NCI-H82 treated with DMSO at 0.1 percent for 48 hours (cell line): Measurements from ENCODE around the gene LDLRAD4.

Experiments
- DNase-seq: peaks from one replicate; lab custom pipeline; 2025; ENCODE audit not compliant: unreplicated experiment; lab: John Stamatoyannopoulos, UW

Gene LDLRAD4

GRCh38 chr18:13579874-13580273, 361.3 kb downstream of the LDLRAD4 start:
- DNase-seq = no peak

GRCh38 chr18:13580351-13580750, 361.8 kb downstream of the LDLRAD4 start:
- no peak for DNase-seq

GRCh38 chr18:13580991-13581390, 362.4 kb downstream of the LDLRAD4 start:
- no peak for DNase-seq

GRCh38 chr18:13581496-13582177, 363.1 kb downstream of the LDLRAD4 start:
- DNase-seq = no peak

GRCh38 chr18:13582178-13582670, 363.7 kb downstream of the LDLRAD4 start:
- no peak for DNase-seq

- DNase-seq = no peak
Observed at GRCh38 chr18:13583576-13584550, 365.3 kb downstream of the LDLRAD4 start.

GRCh38 chr18:13584825-13585224, 366.3 kb downstream of the LDLRAD4 start:
- no peak for DNase-seq

- no peak for DNase-seq
Observed at GRCh38 chr18:13585379-13586153, 367.0 kb downstream of the LDLRAD4 start.

GRCh38 chr18:13587001-13587400, 368.4 kb downstream of the LDLRAD4 start:
- DNase-seq = no peak

- DNase-seq = no peak
Observed at GRCh38 chr18:13587477-13587876, 368.9 kb downstream of the LDLRAD4 start.

GRCh38 chr18:13587937-13588336, 369.4 kb downstream of the LDLRAD4 start:
- DNase-seq = no peak

- DNase-seq = no peak
Observed at GRCh38 chr18:13589316-13589715, 370.8 kb downstream of the LDLRAD4 start.

- DNase-seq = no peak
Observed at GRCh38 chr18:13589943-13590342, 371.4 kb downstream of the LDLRAD4 start.

GRCh38 chr18:13592246-13592645, 373.7 kb downstream of the LDLRAD4 start:
- no peak for DNase-seq

- no peak for DNase-seq
Observed at GRCh38 chr18:13594551-13594950, 376.0 kb downstream of the LDLRAD4 start.

GRCh38 chr18:13597068-13597467, 378.5 kb downstream of the LDLRAD4 start:
- DNase-seq = no peak

GRCh38 chr18:13598591-13598990, 380.0 kb downstream of the LDLRAD4 start:
- DNase-seq = no peak

- no peak for DNase-seq
Observed at GRCh38 chr18:13599031-13599430, 380.5 kb downstream of the LDLRAD4 start.

- DNase-seq = no peak
Observed at GRCh38 chr18:13603304-13604019, 384.9 kb downstream of the LDLRAD4 start.

- no peak for DNase-seq
Observed at GRCh38 chr18:13604786-13605185, 386.2 kb downstream of the LDLRAD4 start.

- no peak for DNase-seq
Observed at GRCh38 chr18:13605477-13605876, 386.9 kb downstream of the LDLRAD4 start.
